NB4 (cell line): Measurements from ENCODE around the gene PTPRD.

ENCODE experiments used
- DNase-seq: peaks from one replicate; pipeline ENCODE4 v3.0.0; 2010; ENCODE audit warnings: low read depth
- H3K4me3 ChIP-seq: one replicate; pipeline ENCODE4 v1.5.1; 2011; ENCODE audit warnings: mild to moderate bottlenecking, low read depth, low read length, moderate library complexity
- MYC ChIP-seq: IDR thresholded peaks from 2 replicates; pipeline ENCODE4 v1.6.1; 2011; ENCODE audit warnings: low read depth, low read length
- POLR2A ChIP-seq: IDR thresholded peaks from 2 replicates; pipeline ENCODE4 v1.6.1; 2011; ENCODE audit warnings: mild to moderate bottlenecking; ENCODE audit not compliant: insufficient read length; ENCODE audit errors: extremely low read depth
- TF ChIP-seq, protein P1 (sequence below): IDR thresholded peaks from one replicate; pipeline ENCODE4 v1.5.1; 2012; ENCODE audit warnings: low read depth, low read length
- TF ChIP-seq, protein P2 (sequence below): IDR thresholded peaks from 2 replicates; pipeline ENCODE4 v1.6.1; 2011; ENCODE audit warnings: low read depth, low read length

PTPRD gene

DNA sequence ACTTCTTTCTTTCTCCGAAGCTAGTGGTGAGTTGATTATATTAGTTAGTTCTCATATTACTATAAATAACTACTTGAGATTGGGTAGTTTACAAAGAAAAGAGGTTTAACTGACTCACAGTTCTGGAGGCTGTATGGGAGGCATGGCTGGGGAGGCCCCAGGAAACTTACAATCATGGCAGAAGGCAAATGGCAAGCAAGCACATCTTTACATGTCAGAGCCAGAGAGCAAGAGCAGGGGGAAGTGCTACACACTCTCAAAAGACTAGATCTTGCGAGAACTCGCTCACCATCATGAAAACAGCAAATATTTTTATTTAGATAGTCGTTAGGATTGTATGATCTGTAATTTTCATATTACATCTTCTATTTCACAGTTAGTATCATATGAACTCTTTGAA, 711.2 kb downstream of the PTPRD start:
- no peak overlapping the region for H3K4me3 ChIP-seq
- TF ChIP-seq, protein P1, sequence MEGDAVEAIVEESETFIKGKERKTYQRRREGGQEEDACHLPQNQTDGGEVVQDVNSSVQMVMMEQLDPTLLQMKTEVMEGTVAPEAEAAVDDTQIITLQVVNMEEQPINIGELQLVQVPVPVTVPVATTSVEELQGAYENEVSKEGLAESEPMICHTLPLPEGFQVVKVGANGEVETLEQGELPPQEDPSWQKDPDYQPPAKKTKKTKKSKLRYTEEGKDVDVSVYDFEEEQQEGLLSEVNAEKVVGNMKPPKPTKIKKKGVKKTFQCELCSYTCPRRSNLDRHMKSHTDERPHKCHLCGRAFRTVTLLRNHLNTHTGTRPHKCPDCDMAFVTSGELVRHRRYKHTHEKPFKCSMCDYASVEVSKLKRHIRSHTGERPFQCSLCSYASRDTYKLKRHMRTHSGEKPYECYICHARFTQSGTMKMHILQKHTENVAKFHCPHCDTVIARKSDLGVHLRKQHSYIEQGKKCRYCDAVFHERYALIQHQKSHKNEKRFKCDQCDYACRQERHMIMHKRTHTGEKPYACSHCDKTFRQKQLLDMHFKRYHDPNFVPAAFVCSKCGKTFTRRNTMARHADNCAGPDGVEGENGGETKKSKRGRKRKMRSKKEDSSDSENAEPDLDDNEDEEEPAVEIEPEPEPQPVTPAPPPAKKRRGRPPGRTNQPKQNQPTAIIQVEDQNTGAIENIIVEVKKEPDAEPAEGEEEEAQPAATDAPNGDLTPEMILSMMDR, result no peak
- TF ChIP-seq, protein P2, sequence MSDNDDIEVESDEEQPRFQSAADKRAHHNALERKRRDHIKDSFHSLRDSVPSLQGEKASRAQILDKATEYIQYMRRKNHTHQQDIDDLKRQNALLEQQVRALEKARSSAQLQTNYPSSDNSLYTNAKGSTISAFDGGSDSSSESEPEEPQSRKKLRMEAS, result no peak
- TF ChIP-seq MYC (no peak), POLR2A (no peak)
- DNase-seq, result no peak

DNA sequence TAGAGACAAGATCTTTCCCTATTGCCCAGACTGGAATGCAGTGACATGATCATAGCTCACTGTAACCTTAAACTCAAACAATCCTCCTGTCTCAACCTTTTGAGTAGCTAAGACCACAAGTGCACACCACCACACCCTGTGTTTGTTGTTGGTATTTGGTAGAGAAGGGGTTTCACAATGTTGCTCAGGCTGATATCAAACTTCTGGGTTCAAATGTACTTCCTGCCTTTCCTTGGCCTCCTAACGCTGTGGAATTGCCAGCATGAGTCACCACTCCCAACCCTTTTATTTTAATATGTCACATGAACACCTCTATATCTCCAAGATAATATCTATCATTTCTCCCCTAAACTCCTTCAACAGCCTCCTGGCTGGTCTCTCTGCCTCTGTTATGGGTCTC, 719.0 kb downstream of the PTPRD start:
- no peak for DNase-seq
- TF ChIP-seq, protein P2, result no peak
- no peak overlapping the region for H3K4me3 ChIP-seq

DNA sequence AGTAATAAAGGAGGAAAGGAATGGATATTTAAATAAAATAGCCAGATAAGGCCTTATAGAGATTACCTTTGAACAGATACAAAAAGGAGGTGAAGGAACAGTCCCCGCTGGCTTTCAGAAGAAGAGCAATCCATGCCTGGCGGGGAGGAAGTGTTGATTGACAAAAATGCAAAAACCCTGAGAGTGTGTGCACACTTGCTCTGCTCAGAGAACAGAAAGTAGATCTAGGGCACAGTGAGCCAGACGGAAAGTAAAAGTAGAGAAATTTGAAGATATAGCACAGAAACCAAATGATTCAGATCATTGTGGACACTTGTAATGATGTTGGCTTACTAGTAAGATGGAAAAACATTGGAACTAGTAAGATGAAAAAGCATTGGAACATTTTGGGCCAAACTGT, 720.6 kb downstream of the PTPRD start:
- TF ChIP-seq, protein P2, result no peak
- TF ChIP-seq POLR2A (no peak), MYC (no peak)
- TF ChIP-seq, protein P1, result no peak
- DNase-seq, result no peak
- no peak overlapping the region for H3K4me3 ChIP-seq

DNA sequence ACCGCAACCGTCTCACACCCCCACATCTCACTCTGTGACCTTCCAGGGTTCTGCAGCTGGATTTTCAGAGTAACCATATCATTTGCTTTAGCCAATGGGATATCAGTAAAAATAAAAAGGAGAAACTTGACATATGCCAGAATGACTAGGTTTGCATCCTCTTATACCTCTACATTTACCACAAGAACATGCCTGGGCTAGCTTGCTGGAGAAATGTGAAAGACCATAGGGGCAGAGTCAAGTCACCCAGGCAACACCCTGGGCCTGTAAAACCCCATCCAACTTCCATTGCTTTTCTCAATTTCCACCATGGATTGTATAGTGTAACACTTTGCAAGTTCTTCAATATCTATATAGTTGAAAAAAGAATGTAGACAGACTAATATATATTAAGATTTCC, 731.1 kb downstream of the PTPRD start:
- no peak overlapping the region for H3K4me3 ChIP-seq
- TF ChIP-seq, protein P2, result no peak
- TF ChIP-seq, protein P1, result no peak
- TF ChIP-seq MYC, result no peak
- TF ChIP-seq POLR2A, result no peak
- DNase-seq, result no peak

DNA sequence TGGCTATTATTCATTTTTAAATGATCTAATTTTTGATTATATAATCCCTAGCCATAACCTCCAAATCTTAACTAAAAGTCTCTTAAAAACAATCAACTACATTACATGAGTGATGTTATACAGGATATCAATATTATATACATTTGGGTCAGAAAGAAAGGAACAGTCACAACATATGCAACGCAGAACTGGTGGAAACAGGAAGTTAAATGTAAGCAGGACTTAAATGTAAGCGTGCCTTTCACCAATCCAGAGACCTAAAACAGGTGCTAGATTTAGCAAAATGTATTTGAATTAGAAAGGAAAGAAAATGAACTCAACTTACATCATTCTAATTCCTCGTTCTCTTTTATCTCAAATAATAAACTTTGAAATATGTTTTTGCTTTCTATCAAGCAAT, 738.5 kb downstream of the PTPRD start:
- H3K4me3 ChIP-seq, result no peak overlapping the region
- TF ChIP-seq, protein P1, result no peak
- TF ChIP-seq, protein P2, result no peak
- TF ChIP-seq MYC (no peak), POLR2A (no peak)

DNA sequence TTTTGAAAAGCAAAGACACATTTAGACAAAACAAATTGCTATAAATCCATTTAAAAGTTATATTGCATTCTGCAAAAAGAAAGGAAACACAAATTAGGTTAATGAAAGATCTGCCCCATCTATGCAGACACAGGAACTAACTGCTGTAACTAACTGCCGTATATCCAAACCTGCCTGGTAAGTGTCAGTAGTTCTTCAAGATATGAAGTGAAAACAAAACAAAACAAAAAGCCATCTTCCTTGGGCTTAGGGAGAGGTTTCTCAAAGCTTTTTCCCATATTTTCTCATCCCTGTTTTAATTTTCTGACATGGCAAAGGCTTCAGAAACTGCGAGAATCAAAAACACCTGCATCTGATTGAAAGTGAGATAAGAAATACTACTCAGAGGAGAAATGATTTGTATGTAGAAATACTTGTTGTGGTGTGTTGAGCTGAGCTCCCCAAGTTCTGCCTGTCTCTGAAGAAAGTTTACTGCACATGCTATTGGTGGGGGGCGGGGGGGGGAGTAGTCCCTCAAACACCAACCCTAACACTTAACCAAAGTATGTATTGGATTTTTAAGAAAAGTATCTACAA, 750.5 kb downstream of the PTPRD start:
- no peak for DNase-seq
- TF ChIP-seq, protein P1, result no peak
- TF ChIP-seq POLR2A, result no peak
- TF ChIP-seq, protein P2, result no peak
- no peak for TF ChIP-seq MYC
- no peak overlapping the region for H3K4me3 ChIP-seq

More for the DNA sequence above, 738.5 kb downstream of the PTPRD start:
- peak; percentile 19 for DNase-seq
